SIG-M5 treated with dmso at 0.1 percent for 504 hours (cell line): ENCODE data around the gene SERP1.
A peak's percentile ranks its signal among the peaks of the same experiment; 100 is the strongest.
"Not testable (repeated sequence)": the region's sequence is repeated elsewhere in the genome, so short reads cannot be mapped to it uniquely, and the experiment has no call there.

Experiments used
- DNase-seq: peaks from one replicate; lab custom pipeline; 2025; ENCODE audit not compliant: unreplicated experiment; lab: John Stamatoyannopoulos, UW

SERP1 gene

GRCh38 chr3:150540297-150540696, 6.0 kb downstream of the SERP1 start:
- no peak for DNase-seq

DNA sequence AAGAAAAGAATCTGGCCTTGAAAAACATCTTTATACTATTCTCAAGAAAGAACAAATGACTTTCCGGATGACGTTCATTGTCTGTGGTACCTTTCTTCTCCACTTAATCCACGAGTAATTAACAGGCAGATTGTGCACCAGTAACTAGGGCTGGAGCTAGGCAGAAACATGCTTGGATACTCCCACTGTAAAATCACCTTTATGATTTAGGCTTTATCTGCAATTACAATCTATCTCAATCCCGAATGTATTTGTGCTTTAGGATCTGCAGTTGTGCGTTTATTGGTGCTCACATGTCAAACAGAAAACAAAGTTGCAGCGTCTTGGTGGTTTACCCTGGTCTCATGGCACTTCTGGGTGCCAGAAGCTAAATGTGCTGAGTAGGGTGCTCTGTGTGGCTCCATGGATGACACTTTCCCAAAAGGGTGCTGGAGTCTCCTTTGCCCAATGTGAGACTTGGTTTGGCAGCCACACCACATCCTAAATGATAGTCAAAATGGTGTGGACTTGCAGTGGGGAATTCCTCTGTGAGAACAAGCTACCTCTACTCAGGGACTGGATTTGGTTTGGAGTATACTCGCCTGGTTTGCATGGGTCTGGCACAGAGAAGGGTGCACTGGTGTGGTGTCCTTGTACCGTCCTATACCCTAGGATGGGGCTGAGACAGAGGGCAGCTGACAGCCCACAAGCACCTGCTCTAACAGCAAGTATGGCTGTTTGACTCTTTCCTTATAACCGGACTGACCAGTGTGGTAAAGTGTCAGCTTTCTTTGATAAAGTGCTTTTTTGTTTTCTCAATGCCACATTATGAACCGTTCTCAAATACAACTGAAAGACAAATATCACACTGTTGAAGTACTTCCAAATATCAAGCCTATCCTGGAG, 7.7 kb downstream of the SERP1 start:
- DNase-seq = no peak

- no peak for DNase-seq
Observed at GRCh38 chr3:150535204-150535603, 11.1 kb downstream of the SERP1 start.

GRCh38 chr3:150531775-150532174, 14.5 kb downstream of the SERP1 start:
- DNase-seq = no peak

GRCh38 chr3:150528354-150528797, 17.9 kb downstream of the SERP1 start:
- no peak for DNase-seq

GRCh38 chr3:150527464-150528255, 18.6 kb downstream of the SERP1 start:
- DNase-seq = no peak

DNA sequence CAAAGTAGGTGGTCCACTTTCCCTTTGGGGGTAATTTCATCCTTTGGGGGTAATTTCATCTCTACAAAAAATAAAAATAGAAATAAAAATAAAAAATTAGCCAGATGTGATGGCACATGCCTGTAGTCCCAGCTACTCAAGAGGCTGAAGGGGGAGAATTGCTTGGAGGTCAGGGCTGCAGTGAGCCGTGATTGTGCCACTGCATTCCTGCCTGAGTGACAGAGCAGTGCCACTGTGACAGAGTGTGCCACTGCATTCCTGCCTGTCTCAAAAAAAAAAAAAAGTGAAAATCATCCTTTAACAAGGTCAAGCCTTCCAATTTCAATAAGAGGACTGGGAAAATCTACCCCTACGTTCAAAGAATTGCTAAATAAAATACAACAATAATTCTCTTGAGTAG, 22.8 kb downstream of the SERP1 start:
- DNase-seq = no peak

GRCh38 chr3:150521463-150521862, 24.8 kb downstream of the SERP1 start:
- DNase-seq = no peak

DNA sequence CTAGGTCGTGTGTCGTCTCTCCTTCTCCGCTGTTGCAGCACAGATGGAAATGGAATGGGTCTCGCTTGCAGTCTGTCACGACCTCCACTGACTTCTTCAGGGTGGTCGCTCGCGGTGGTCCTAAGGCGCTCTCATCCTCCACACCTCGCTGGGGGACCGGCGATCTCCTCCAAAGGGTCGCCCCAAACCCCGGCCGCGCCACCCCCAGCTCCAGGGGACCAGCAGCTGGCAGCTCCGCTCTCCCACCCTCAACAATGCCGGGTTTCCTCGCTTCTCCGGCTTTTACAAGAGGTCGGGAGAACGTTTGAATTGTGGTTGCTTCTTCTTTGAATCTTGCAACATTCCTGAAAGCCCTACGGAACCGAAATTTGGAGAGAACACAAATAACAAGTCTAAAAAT, 25.9 kb downstream of the SERP1 start:
- DNase-seq = no peak

DNA sequence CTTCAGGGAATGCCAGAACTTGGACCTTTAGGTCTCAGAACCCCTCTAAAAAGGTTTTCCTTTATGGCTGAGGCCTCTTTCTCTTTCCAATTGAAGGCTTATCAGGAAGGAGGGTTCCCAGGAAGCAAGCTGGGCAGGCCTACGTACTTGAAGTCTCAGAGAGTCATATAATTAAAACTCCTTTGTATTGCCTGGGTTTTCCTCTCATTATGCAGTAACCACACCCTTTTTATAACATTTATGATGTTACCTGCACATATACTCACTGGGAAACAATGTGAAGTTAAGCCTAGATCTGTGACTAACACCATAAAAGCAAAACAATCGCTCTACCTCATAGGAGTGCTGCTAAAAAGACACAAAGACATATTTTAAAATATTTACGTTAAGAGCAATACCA, 27.3 kb downstream of the SERP1 start:
- no peak for DNase-seq

GRCh38 chr3:150515210-150515609, 31.1 kb downstream of the SERP1 start:
- no peak for DNase-seq

- no peak for DNase-seq
Observed at GRCh38 chr3:150511122-150511821, 35.0 kb downstream of the SERP1 start.

- no peak for DNase-seq
Observed at GRCh38 chr3:150509780-150510179, 36.5 kb downstream of the SERP1 start.

GRCh38 chr3:150508401-150508800, 37.9 kb downstream of the SERP1 start:
- no peak for DNase-seq

GRCh38 chr3:150504483-150504882, 41.8 kb downstream of the SERP1 start:
- DNase-seq = no peak

DNA sequence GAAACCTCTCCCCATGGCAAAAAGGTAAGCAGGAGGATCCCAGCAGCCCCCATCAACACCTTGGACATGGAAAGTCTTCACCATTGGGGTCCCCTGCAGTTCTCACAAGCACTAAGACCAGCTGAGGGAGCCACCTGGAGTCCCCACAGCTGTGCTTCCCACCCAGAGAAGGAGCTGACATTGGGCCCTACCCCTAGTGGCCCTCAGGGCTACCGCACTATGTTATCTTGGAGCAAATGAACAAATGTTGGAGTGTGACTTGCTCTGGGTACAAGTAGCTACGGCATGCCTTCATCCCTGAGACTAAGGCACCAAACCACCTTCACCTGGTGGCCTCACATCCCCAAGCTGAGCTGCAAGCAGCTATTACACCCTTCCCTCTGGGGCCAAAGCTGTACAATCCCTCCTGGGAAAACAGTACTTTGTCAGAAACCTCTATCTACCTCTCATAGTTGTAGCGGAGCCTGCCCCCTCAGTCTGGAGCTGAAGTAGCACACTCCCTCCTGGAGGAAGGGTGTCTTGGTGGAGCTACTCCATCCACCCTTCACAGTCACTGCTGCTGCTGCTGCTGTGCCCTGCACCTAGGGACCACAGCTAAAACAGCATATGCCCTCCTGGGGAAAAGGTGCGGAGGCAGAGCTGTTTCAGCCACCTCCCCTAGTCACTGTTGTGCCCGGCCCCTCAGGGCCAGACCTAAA, 42.7 kb downstream of the SERP1 start:
- DNase-seq = no peak

GRCh38 chr3:150500960-150501359, 45.3 kb downstream of the SERP1 start:
- not testable (repeated sequence) for DNase-seq

- DNase-seq = peak; percentile 59
Observed at GRCh38 chr3:150497956-150498355, 48.3 kb downstream of the SERP1 start.

GRCh38 chr3:150495563-150496168, 50.6 kb downstream of the SERP1 start:
- peak; percentile 45 for DNase-seq

GRCh38 chr3:150495149-150495548, 51.1 kb downstream of the SERP1 start:
- peak; percentile 52 for DNase-seq
